KOPT-K1 (cell line): ENCODE measurements around the gene FTL.

Experiments used
- H3K27ac ChIP-seq: fragments of 200-600 bp; sonication (generic); 2 replicates; pipeline ENCODE4 v1.5.1; 2016; ENCODE audit warnings: antibody characterized with exemption, mild to moderate bottlenecking, low read depth, low read length; ENCODE audit not compliant: poor library complexity, severe bottlenecking
- H3K36me3 ChIP-seq: fragments of 200-600 bp; sonication (generic); 2 replicates; pipeline ENCODE4 v1.5.1; 2017; ENCODE audit warnings: antibody characterized with exemption, mild to moderate bottlenecking, low read length, moderate library complexity; ENCODE audit not compliant: insufficient read depth
- H3K9me3 ChIP-seq: fragments of 200-600 bp; sonication (generic); 2 replicates; pipeline ENCODE4 v1.5.1; 2017; ENCODE audit warnings: antibody characterized with exemption, low read length, mild to moderate bottlenecking; ENCODE audit not compliant: insufficient read depth, poor library complexity, severe bottlenecking

The FTL gene

GRCh38 chr19:48955308-48955958, 9.7 kb upstream of the FTL start:
- H3K27ac ChIP-seq: peak overlapping the region; percentile 88
- H3K9me3 ChIP-seq: no peaks in the 10 kb centered on the region
- peaks cover 22% of the 10 kb centered on the region for H3K36me3 ChIP-seq

- Histone ChIP-seq H3K27ac (no peak overlapping the region), H3K9me3 (no peaks in the 10 kb centered on the region), H3K36me3 (peaks cover 30% of the 10 kb centered on the region)
Measured at GRCh38 chr19:48958006-48958405, 7.1 kb upstream of the FTL start.

- peaks cover 30% of the 10 kb centered on the region for H3K36me3 ChIP-seq
- no peaks in the 10 kb centered on the region for H3K9me3 ChIP-seq
- no peak overlapping the region for H3K27ac ChIP-seq
Measured at GRCh38 chr19:48959341-48960239, 5.5 kb upstream of the FTL start.

GRCh38 chr19:48961051-48961649, 4.0 kb upstream of the FTL start:
- Histone ChIP-seq H3K27ac (peak overlapping the region; percentile 85), H3K9me3 (no peaks in the 10 kb centered on the region), H3K36me3 (peaks cover 29% of the 10 kb centered on the region)

- peaks cover 31% of the 10 kb centered on the region for H3K36me3 ChIP-seq
- peak overlapping the region; percentile 85 for H3K27ac ChIP-seq
- no peaks in the 10 kb centered on the region for H3K9me3 ChIP-seq
Measured at GRCh38 chr19:48961673-48962028, 3.5 kb upstream of the FTL start.

- H3K36me3 ChIP-seq: peaks cover 37% of the 10 kb centered on the region
- no peaks in the 10 kb centered on the region for H3K9me3 ChIP-seq
- H3K27ac ChIP-seq: peak overlapping the region; percentile 85
Measured at GRCh38 chr19:48962029-48962848, 2.9 kb upstream of the FTL start.

- Histone ChIP-seq H3K36me3 (peaks cover 37% of the 10 kb centered on the region), H3K9me3 (no peaks in the 10 kb centered on the region), H3K27ac (peak overlapping the region; percentile 85)
Measured at GRCh38 chr19:48962849-48963165, 2.3 kb upstream of the FTL start.

GRCh38 chr19:48963371-48964204, 1.5 kb upstream of the FTL start:
- H3K36me3 ChIP-seq: peaks cover 36% of the 10 kb centered on the region
- H3K27ac ChIP-seq: peak overlapping the region; percentile 85
- H3K9me3 ChIP-seq: no peaks in the 10 kb centered on the region

- Histone ChIP-seq H3K9me3 (no peaks in the 10 kb centered on the region), H3K36me3 (peaks cover 41% of the 10 kb centered on the region), H3K27ac (peak overlapping the region; percentile 85)
Measured at GRCh38 chr19:48964205-48965039, 687 bp upstream of the FTL start.

- Histone ChIP-seq H3K27ac (peak overlapping the region; percentile 85), H3K36me3 (peaks cover 55% of the 10 kb centered on the region), H3K9me3 (no peaks in the 10 kb centered on the region)
Measured at GRCh38 chr19:48965806-48966540, 864 bp downstream of the FTL start.

- H3K9me3 ChIP-seq: no peaks in the 10 kb centered on the region
- H3K27ac ChIP-seq: peak overlapping the region; percentile 85
- peaks cover 47% of the 10 kb centered on the region for H3K36me3 ChIP-seq
Measured at GRCh38 chr19:48966541-48967345, 1.6 kb downstream of the FTL start.

GRCh38 chr19:48967346-48968178, 2.5 kb downstream of the FTL start:
- Histone ChIP-seq H3K36me3 (peaks cover 47% of the 10 kb centered on the region), H3K9me3 (no peaks in the 10 kb centered on the region), H3K27ac (no peak overlapping the region)
